ENCODE data around the gene NRTN. TPM values are rescaled to one million over a fixed set of nuclear protein-coding genes. Genes with fewer than 3 reads are reported as not detected.

NRTN gene, protein sequence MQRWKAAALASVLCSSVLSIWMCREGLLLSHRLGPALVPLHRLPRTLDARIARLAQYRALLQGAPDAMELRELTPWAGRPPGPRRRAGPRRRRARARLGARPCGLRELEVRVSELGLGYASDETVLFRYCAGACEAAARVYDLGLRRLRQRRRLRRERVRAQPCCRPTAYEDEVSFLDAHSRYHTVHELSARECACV
- total RNA-seq: 0.86 TPM in 1 of 2 replicates, not detected in the other

DNA sequence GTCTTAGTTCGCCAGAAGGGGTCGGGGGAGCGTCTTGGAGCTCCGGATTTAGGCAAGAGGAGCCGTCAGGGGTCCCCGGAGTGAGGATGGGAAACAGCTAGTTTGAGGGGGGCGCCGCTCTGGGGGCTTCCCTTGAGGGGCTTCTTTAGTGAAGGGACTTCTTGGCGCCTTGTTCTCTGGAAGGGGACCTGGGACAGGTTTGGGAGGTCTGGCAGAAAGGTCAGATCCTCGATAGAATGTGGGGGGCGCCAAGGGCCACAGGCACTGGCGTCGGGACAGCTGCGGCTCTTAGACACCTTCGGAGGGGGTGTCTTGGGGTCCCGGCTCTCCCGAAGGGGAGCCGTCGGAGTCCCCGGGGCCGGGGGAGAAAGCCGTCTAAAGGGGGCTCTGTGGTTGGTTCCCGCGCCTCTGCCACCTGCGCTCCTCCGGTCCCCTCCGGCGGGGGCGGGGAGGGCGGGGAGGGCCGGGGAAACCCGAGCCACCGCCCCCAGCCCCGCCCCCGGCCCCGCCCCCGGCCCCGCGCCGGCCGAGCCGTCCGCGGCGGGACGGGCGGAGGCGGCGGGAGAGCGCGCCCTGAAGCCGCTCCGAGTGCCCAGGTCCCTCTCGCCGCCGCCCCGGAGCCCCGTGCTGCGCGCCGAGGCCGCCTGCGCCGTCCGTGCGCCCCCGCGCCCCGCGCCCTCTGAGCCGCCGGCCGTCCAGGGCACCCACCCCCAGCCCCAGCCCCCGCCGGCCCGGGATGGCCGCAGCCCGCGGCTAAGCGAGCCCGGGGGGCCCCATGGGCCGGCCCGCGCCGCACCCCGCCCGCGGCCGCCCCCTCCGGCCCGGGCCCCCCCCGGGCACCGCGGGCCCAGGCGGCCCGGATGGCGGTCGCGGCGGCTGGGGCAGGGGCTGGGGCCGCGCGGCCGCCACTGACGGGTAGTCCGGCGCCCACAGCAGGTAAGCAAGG, at the start of gene NRTN:
Gene NRTN, plus strand, starts transcription at position 552 of the 946 bp plus-strand sequence. CDS start 19,099 bp downstream, outside the sequence.

DNA sequence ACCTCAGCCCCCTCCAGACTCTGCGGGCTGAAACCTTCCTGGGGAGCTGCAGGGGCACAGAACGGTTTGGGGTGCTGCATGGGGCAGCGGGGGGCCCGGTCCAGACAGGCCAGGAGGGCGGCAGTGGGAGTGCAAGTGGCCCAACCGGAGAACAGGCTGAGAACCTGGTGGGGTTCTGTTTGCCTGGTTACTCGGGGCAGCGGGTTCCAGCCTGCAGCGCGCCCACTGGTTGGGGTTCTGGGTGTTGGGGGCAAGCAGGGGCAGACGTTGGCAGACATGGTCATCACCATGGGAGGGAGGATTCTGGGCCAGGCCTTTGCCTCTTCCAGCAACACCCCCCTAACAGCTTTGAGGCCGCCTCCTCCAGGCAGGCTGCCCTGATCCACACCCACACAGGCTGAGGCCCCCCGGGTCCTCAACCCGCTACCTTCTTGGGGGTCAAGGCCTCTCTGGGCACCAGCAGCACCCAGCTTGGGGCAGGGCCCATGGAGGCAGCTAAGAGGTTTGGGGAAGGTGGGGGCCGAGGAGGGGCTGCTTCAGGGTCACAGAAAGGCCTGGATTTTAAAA, 20.2 kb upstream of the NRTN start, which contains the start of gene PRR22:
Gene PRR22, minus strand, starts transcription at position 166 of the 567 bp plus-strand sequence. Its CDS starts 86 bp downstream, at position 80.

DNA sequence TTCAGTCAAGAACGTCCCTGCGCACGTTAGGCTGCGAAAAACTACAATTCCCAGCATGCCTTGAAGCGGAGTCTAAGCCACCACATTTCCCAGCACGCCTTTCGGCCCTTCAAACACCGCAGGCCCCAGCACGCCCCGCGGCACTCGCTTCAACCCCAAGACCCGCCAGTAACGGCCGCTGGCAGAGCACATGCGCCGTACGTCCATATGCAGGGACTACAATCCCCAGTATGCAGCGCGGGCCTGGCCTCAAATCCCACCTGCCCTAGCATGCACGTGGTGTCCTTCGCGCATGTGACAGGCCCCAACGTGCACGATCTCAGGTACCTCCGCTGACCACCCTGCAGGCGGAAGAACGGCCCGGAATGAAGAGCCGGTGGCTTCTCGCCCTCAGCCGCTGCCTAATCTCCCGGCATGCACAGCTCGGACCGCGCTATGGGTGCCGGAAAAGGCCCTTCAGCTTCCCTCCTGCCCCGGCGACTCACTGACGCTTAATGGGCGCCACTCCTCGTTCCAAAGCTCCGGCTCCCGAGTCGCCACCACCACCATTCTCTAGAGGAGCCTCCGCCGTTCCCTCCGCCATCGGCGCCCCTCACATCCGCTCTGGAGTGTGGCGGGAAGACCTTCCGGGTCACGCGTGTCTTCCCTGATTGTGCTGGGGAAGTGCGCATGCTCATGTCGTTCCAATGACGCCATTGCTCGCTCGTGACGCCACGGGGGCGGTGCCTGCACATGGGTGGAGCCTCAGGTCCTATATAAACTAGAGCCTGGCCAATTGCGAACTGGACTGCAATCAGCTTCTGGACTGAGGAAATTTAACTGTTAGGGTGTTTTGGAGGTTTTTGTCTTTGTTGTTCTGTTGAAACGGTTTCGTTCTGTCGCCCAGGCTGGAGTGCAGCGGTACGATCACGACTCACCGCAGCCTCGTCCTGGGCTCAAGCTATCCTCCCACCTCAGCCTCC, 14.0 kb upstream of the NRTN start, which contains the start of gene DUS3L:
Gene DUS3L, minus strand, starts transcription at position 605 of the 962 bp plus-strand sequence. Its CDS starts 22 bp downstream, at position 583.

DNA sequence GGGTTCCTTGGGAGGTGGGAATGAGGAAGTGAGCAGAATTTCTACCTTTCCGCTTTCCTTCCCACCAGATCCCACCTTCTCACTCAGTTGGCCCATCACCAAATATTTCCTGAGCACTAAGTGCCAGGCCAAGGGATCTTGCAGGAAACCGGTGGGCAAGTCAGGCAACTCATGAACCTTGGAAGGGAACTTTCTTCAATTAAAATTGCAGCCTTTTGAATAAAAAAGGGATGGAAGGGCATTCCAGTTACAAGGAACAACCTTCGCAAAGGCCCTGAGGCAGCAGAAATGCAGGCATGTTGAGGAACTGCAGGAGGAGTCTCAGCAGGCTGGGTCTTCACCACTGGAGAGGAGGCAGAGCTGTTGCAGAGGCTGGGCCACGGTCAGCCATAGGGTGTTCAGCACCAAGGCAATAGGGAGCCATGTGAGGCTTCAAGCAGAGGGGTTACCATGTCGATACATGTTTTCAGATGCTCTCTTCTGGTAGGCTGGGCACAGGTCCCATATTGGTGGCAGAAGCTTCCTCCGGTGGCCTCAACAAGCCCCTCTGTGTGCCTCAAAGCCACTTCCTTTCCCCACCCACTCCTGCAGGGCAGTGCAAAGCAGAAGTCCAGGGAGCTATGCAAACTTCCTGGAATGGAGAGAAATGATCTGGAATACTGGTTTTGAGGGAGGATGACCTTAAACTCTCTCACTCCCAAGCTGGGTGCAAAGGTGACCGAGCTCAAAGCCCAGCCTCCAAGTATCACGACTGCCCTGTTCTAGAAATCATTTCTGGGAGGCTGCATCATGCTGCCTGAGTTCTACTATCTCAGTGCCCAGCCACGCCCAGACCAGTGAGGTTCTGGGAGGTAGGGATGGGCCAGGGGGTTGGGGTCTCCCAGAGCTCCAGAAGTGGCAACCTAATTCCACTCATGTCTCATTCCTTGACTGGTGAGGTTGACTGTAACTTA, 34.5 kb downstream of the NRTN start, which contains the start of gene FUT6:
Gene FUT6, minus strand, starts transcription at position 638 of the 953 bp plus-strand sequence. CDS start 7,135 bp downstream, outside the sequence.

DNA sequence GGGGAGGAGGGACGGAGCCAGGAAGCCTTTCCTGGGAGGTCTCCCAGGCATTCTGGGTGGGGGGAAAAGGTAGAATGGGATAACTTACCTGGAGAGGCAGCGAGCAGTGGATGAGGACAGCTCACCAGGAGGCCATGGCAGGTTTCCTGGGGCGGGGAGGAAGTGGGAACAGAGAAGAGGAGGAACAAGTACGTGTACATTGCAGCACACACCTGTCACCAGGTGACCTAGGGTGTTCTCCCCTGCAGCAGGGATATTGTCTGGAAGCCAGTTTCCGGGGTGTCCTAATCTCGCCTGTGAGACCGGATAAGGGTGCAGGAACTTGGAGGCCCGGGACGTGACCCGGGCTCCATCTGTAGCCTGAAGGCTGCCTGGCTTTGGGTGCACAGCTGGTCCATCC, 46.4 kb downstream of the NRTN start, which contains the start of gene FUT3:
Gene FUT3, minus strand, starts transcription at position 148 of the 400 bp plus-strand sequence.

Other genes with a start within 250 kb of the NRTN start
- gene TINCR, start 237.1 kb upstream of the NRTN start, total RNA-seq: 0.18 TPM in 1 of 2 replicates, not detected in the other
- gene SAFB2, start 182.3 kb upstream of the NRTN start, total RNA-seq: 7.5 and 8.9 TPM in 2 replicates
- gene SAFB, start 182.0 kb upstream of the NRTN start, total RNA-seq: 21.8 and 29.1 TPM in 2 replicates
- 48.7 and 82.5 TPM in 2 replicates for gene MICOS13, start 124.6 kb upstream of the NRTN start, total RNA-seq
- gene HSD11B1L, start 124.0 kb upstream of the NRTN start, total RNA-seq: 8.9 TPM in 2 replicates
- 1,066 and 1,245 TPM in 2 replicates for gene RPL36, start 114.8 kb upstream of the NRTN start, total RNA-seq
- 95.3 and 148 TPM in 2 replicates for gene LONP1, start 84.9 kb upstream of the NRTN start, total RNA-seq
- not detected in 2 replicates for gene CATSPERD, start 84.4 kb upstream of the NRTN start, total RNA-seq
- not detected in 2 replicates for gene PRR22, start 20.3 kb upstream of the NRTN start, total RNA-seq
- gene DUS3L, start 13.9 kb upstream of the NRTN start, total RNA-seq: 23.1 and 31.7 TPM in 2 replicates
- gene FUT6, start 34.6 kb downstream of the NRTN start, total RNA-seq: not detected in 2 replicates
- gene FUT3, start 46.4 kb downstream of the NRTN start, total RNA-seq: not detected in 2 replicates
- not detected in 2 replicates for gene FUT5, start 65.5 kb downstream of the NRTN start, total RNA-seq
- gene NDUFA11, start 98.7 kb downstream of the NRTN start, total RNA-seq: 330 and 348 TPM in 2 replicates
- gene VMAC, start 99.8 kb downstream of the NRTN start, total RNA-seq: 1.4 and 2.9 TPM in 2 replicates
- gene CAPS, start 109.2 kb downstream of the NRTN start, total RNA-seq: 0.58 and 0.71 TPM in 2 replicates
- gene RANBP3, start 173.1 kb downstream of the NRTN start, total RNA-seq: 63.8 and 106 TPM in 2 replicates

All from myometrial cell (primary cell).